Calu3 (cell line): ENCODE results near the gene GCA. TPM values are rescaled to one million over a fixed set of nuclear protein-coding genes. Genes with fewer than 3 reads are reported as not detected.

Experiments used
- BruUV-seq: library from RNA; stranded (reverse); fragments of 400-500 nt; replicated peaks from 2 replicates; lab custom pipeline; 2021; lab: Mats Ljungman, UMichigan
- CTCF ChIA-PET: fragments of 300-600 bp; sonication (Branson Sonifier 250); formaldehyde crosslinking; loops from one replicate; lab custom pipeline; 2022; ENCODE audit warnings: antibody characterized with exemption; lab: Charles Lee
- DNase-seq: peaks from one replicate; pipeline ENCODE4 v3.0.0; 2022
- H3K27ac Mint-ChIP-seq: one replicate; pipeline ENCODE4 v1.8.0; 2022; ENCODE audit warnings: mixed read lengths; ENCODE audit not compliant: unreplicated experiment
- H3K27me3 Mint-ChIP-seq: one replicate; pipeline ENCODE4 v1.8.0; 2022; ENCODE audit warnings: mixed read lengths; ENCODE audit not compliant: unreplicated experiment
- H3K36me3 Mint-ChIP-seq: one replicate; pipeline ENCODE4 v1.8.0; 2022; ENCODE audit warnings: mild to moderate bottlenecking, moderate library complexity, mixed read lengths; ENCODE audit not compliant: insufficient read depth, unreplicated experiment
- H3K4me1 Mint-ChIP-seq: one replicate; pipeline ENCODE4 v1.8.0; 2022; ENCODE audit warnings: mild to moderate bottlenecking, low read depth, mixed read lengths; ENCODE audit not compliant: unreplicated experiment
- H3K4me3 Mint-ChIP-seq: one replicate; pipeline ENCODE4 v1.8.0; 2022; ENCODE audit warnings: mild to moderate bottlenecking, low read depth, moderate library complexity, mixed read lengths; ENCODE audit not compliant: unreplicated experiment
- H3K9me3 Mint-ChIP-seq: one replicate; pipeline ENCODE4 v1.8.0; 2022; ENCODE audit warnings: low read depth, mixed read lengths; ENCODE audit not compliant: unreplicated experiment
- intact Hi-C: fragments of 100-400 bp; cut with micrococcal nuclease; formaldehyde crosslinking; loops from one replicate; pipeline ENCODE4 v1.10.0; 2022; ENCODE audit not compliant: unreplicated experiment
- total RNA-seq: library from RNA; stranded (reverse); gene quantifications from 2 replicates; pipeline ENCODE4 v1.2.3, GENCODE V29; 2022
- TF ChIP-seq, protein P1 (sequence below): fragments of 200-600 bp; IDR thresholded peaks from one replicate; pipeline ENCODE4 v1.8.0; 2022; ENCODE audit warnings: antibody characterized with exemption; ENCODE audit not compliant: unreplicated experiment

The GCA gene
- total RNA-seq, 1 experiment from 2014 or later = 51.2 TPM

DNA sequence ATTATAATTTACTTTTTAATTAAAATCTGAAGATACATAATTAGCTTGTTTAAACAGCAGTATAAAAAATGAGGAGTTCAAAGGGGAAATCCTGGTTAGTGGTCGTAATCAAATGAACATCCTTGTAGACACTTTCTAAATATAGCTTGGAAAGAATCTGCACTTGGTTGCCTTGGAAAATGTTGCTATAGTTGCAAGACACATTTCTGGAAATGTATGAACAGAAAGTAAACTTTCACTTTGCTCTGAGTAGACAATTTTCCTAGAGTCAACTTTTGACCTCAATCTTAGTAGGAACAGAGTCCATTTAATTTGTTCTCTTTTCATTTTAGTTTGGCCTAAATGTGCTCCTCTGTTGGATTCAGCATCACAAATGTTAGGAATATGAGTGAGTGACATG is 38.3 kb downstream of the GCA start:
- BruUV-seq = no TSS peak
- Mint-ChIP-seq H3K4me1 (no peaks in the 10 kb centered on the region), H3K4me3 (no peak overlapping the region), H3K27me3 (no peaks in the 10 kb centered on the region), H3K27ac (no peak overlapping the region), H3K9me3 (no peaks in the 10 kb centered on the region), H3K36me3 (no peaks in the 10 kb centered on the region)
- no peak for DNase-seq
- intact Hi-C loops = no loop called here
- TF ChIP-seq, protein P1, sequence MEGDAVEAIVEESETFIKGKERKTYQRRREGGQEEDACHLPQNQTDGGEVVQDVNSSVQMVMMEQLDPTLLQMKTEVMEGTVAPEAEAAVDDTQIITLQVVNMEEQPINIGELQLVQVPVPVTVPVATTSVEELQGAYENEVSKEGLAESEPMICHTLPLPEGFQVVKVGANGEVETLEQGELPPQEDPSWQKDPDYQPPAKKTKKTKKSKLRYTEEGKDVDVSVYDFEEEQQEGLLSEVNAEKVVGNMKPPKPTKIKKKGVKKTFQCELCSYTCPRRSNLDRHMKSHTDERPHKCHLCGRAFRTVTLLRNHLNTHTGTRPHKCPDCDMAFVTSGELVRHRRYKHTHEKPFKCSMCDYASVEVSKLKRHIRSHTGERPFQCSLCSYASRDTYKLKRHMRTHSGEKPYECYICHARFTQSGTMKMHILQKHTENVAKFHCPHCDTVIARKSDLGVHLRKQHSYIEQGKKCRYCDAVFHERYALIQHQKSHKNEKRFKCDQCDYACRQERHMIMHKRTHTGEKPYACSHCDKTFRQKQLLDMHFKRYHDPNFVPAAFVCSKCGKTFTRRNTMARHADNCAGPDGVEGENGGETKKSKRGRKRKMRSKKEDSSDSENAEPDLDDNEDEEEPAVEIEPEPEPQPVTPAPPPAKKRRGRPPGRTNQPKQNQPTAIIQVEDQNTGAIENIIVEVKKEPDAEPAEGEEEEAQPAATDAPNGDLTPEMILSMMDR = no peak
- CTCF ChIA-PET = interaction anchor here (1.4 kb wide), 1 partner anchor 9 kb away, joined by 3 read pairs; no protein-coding TSS in a partner anchor

DNA sequence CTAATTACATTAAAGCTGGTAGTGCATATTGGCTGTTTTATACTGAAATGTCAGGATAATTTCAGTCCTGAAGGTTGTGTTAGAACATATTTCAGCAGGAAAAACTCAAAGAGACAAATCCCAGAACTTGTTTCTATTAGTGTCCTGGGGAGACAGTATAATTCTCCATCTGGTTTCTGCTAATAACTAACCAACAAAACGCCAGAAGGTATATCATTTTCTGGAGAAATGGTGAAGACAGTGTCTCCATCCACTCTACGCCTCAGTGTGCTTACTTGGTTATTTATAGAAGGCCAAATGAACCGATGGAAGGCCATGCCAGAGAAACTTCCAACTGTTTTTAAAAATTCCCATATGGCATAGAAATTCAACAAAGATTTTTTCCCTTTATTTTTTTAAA is 41.6 kb downstream of the GCA start:
- Mint-ChIP-seq H3K27me3 (no peaks in the 10 kb centered on the region), H3K36me3 (no peaks in the 10 kb centered on the region)
- intact Hi-C loops = no loop called here

DNA sequence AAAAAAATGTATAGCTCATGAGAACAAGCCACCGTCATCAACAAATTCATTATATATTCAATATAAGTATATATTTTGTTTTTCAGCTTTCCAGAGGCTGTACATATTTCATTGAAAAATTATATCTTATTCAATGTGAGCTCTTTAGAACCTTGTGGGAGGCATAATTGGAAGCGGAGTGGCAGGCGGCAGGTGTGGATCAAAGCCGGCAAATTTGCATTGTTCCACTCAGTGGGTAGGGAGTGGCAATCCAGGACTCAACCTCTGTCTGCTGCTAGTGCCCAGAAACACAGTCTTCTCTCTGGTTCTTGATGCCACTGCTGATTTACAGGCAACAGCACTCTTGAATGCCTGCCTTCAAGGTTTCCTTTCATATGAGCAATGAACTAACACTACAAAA is 46.9 kb downstream of the GCA start:
- intact Hi-C loops = no loop called here
- no peaks in the 10 kb centered on the region for H3K9me3 Mint-ChIP-seq
- H3K36me3 Mint-ChIP-seq = no peaks in the 10 kb centered on the region
- H3K4me3 Mint-ChIP-seq = no peak overlapping the region
- no TSS peak for BruUV-seq
- no peak overlapping the region for H3K27ac Mint-ChIP-seq
- TF ChIP-seq, protein P1 = no peak
- H3K27me3 Mint-ChIP-seq = no peaks in the 10 kb centered on the region
- H3K4me1 Mint-ChIP-seq = peaks cover 18% of the 10 kb centered on the region
- CTCF ChIA-PET = no interaction called here
- no peak for DNase-seq

More for the DNA sequence above, 41.6 kb downstream of the GCA start:
- TF ChIP-seq, protein P1 = no peak
- Mint-ChIP-seq H3K9me3 (no peaks in the 10 kb centered on the region), H3K4me1 (no peaks in the 10 kb centered on the region), H3K27ac (no peak overlapping the region), H3K4me3 (no peak overlapping the region)
- no peak for DNase-seq
- BruUV-seq = no TSS peak
- CTCF ChIA-PET = no interaction called here

DNA sequence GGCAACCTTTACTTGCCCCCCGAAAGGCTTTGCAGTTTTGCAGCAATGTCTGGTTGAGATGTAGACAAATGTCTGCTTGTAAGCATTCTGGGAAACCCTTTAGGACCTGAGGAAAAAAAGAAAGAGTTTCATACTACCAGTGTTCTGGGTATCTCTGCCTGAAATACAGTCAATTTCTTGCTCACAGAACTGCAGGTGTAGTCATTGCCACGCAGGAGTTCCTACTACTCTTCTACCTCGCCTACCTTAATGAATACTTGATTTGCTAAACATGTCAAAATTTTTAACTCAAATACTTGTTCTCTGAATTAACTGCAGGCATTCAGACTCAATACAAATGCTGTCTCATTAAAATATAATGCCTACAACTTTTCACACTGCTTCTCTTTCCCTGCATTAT is 56.4 kb downstream of the GCA start:
- no peak for DNase-seq
- intact Hi-C loops = no loop called here
- Mint-ChIP-seq H3K9me3 (no peaks in the 10 kb centered on the region), H3K36me3 (no peaks in the 10 kb centered on the region), H3K27me3 (no peaks in the 10 kb centered on the region), H3K27ac (no peak overlapping the region), H3K4me3 (no peak overlapping the region), H3K4me1 (peaks cover 11% of the 10 kb centered on the region)
- no TSS peak for BruUV-seq
- CTCF ChIA-PET = no interaction called here
- TF ChIP-seq, protein P1 = no peak
